ENCODE data around the gene GLDC. TPM values are rescaled to one million over a fixed set of nuclear protein-coding genes. Genes with fewer than 3 reads are reported as not detected.

The GLDC gene
- total RNA-seq, 1 donor from 2014 or later, result 29.1 TPM

GRCh38 chr9:6535594-6535993 is 109.9 kb downstream of the GLDC start:
- Mint-ChIP-seq H3K4me3 (ENCODE audit: unreplicated experiment) (no peak overlapping the region), H3K36me3 (ENCODE audit: low read depth, unreplicated experiment) (peaks cover 5% of the 10 kb centered on the region), H3K27me3 (ENCODE audit: unreplicated experiment) (peaks cover 1% of the 10 kb centered on the region), H3K9me3 (ENCODE audit: unreplicated experiment) (no peaks in the 10 kb centered on the region), H3K27ac (ENCODE audit: unreplicated experiment) (no peak overlapping the region), H3K4me1 (ENCODE audit: unreplicated experiment) (no peaks in the 10 kb centered on the region)
- no peak for TF ChIP-seq CTCF (IDR thresholded peaks at IDR 0.05; ENCODE audit: unreplicated experiment)
- DNase-seq (ENCODE audit: low spot score), result no peak

- Mint-ChIP-seq H3K4me1 (ENCODE audit: unreplicated experiment) (peaks cover 5% of the 10 kb centered on the region), H3K36me3 (ENCODE audit: low read depth, unreplicated experiment) (peaks cover 15% of the 10 kb centered on the region), H3K27me3 (ENCODE audit: unreplicated experiment) (peaks cover 2% of the 10 kb centered on the region), H3K9me3 (ENCODE audit: unreplicated experiment) (no peaks in the 10 kb centered on the region), H3K4me3 (ENCODE audit: unreplicated experiment) (no peak overlapping the region), H3K27ac (ENCODE audit: unreplicated experiment) (no peak overlapping the region)
- no peak for DNase-seq (ENCODE audit: low spot score)
- TF ChIP-seq CTCF (IDR thresholded peaks at IDR 0.05; ENCODE audit: unreplicated experiment), result no peak
These were observed 120.0 kb downstream of the GLDC start for GRCh38 chr9:6525326-6526045.

GRCh38 chr9:6522263-6522662 is 123.3 kb downstream of the GLDC start:
- Mint-ChIP-seq H3K27me3 (ENCODE audit: unreplicated experiment) (peaks cover 2% of the 10 kb centered on the region), H3K36me3 (ENCODE audit: low read depth, unreplicated experiment) (peaks cover 17% of the 10 kb centered on the region), H3K27ac (ENCODE audit: unreplicated experiment) (no peak overlapping the region), H3K9me3 (ENCODE audit: unreplicated experiment) (no peaks in the 10 kb centered on the region), H3K4me1 (ENCODE audit: unreplicated experiment) (no peaks in the 10 kb centered on the region), H3K4me3 (ENCODE audit: unreplicated experiment) (no peak overlapping the region)
- no peak for DNase-seq (ENCODE audit: low spot score)
- TF ChIP-seq CTCF (IDR thresholded peaks at IDR 0.05; ENCODE audit: unreplicated experiment), result no peak

- no peaks in the 10 kb centered on the region for H3K4me1 Mint-ChIP-seq (ENCODE audit: unreplicated experiment)
- no peak for DNase-seq (ENCODE audit: low spot score)
These were observed 133.4 kb downstream of the GLDC start for GRCh38 chr9:6512085-6512657.

More at GRCh38 chr9:6512085-6512657, 133.4 kb downstream of the GLDC start:
- H3K36me3 Mint-ChIP-seq (ENCODE audit: low read depth, unreplicated experiment), result peaks cover 8% of the 10 kb centered on the region
- H3K27me3 Mint-ChIP-seq (ENCODE audit: unreplicated experiment), result no peaks in the 10 kb centered on the region
- no peak overlapping the region for H3K27ac Mint-ChIP-seq (ENCODE audit: unreplicated experiment)
- no peaks in the 10 kb centered on the region for H3K9me3 Mint-ChIP-seq (ENCODE audit: unreplicated experiment)
- H3K4me3 Mint-ChIP-seq (ENCODE audit: unreplicated experiment), result no peak overlapping the region
- TF ChIP-seq CTCF (IDR thresholded peaks at IDR 0.05; ENCODE audit: unreplicated experiment), result no peak

All from endothelial cell (in vitro differentiated cells).